GM10847 (cell line): ENCODE measurements around the gene SCNN1B.

ENCODE experiments used
- POLR2A ChIP-seq: IDR thresholded peaks from 2 replicates; pipeline ENCODE4 v1.6.1; 2011; ENCODE audit not compliant: insufficient read length; ENCODE audit errors: extremely low read depth

The SCNN1B gene

DNA sequence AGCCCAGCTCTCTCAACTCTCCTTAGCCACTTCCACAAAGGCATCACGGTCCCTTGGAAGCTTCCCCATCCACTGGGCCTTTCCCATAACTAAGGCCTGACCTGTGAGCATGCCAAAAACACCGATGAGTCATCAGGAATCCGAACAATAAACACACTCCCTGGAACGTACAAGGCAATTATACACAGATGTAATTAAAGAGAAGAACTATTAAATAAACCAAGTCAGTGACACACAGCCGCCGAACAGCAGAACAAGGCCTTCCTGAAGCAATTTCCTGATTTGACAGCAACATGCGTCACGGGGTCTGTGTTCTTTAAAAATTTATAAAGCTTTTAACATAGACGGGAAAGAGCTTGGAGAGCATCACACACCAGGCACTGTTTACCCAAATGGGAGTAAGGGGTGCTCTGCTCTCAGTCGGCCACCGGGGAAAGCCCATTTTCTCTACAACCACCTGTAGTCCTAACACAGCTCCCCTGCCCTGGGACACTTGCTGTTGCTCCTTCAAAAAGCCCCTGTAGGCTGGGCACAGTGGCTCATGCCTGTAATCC lies 121.5 kb downstream of the SCNN1B start:
- no peak for TF ChIP-seq POLR2A

GRCh38 chr16:23424292-23424958 lies 122.3 kb downstream of the SCNN1B start:
- TF ChIP-seq POLR2A = no peak

DNA sequence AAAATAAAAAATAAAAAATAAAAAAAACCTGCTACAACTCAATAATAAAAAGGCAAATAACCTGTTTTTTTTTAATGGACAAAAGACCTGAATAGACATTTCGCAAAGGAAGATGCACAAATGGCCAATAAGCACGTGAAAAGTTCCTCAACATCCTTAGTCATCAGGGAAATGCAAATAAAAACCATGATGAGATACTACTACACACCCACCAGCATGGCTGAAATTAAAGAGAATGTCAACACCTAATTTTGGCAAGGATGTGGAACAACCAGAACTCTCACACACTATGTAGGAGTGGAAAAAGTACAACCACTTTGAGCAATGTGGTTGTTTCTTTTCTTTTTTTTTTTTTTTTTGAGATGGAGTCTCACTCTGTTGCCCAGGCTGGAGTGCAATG lies 126.2 kb downstream of the SCNN1B start:
- TF ChIP-seq POLR2A = no peak
